Common myeloid progenitor, CD34-positive (primary cell): ENCODE results near the gene TMC3.
A peak's percentile ranks its signal among the peaks of the same experiment; 100 is the strongest.

ENCODE experiments used
- CTCF ChIA-PET: fragments of 350-600 bp; sonication (Branson Sonifier 250); formaldehyde crosslinking; loops from one replicate; lab custom pipeline; 2021; ENCODE audit warnings: antibody characterized with exemption; lab: Charles Lee
- POLR2A ChIA-PET: fragments of 350-600 bp; sonication (Branson Sonifier 250); formaldehyde crosslinking; loops from one replicate; lab custom pipeline; 2021; ENCODE audit warnings: antibody characterized with exemption; lab: Charles Lee
- DNase-seq, 3 donors: peaks; one replicate each; pipeline versions ENCODE4 v3.0.0 to v3.0.0-alpha.2; 2013
- H3K27ac ChIP-seq, 2 experiments: 1 replicate in 1 of 2; 2 replicates in 1 of 2; pipeline ENCODE4 v1.7.0; 2013; ENCODE audit warnings: inconsistent platforms in 2 of 2, low read length in 2 of 2, mild to moderate bottlenecking in 2 of 2, low read depth in 1 of 2, moderate library complexity in 1 of 2; ENCODE audit not compliant: severe bottlenecking in 2 of 2, insufficient read depth in 1 of 2, poor library complexity in 1 of 2
- H3K27me3 ChIP-seq, 5 experiments: replicated peaks in 2 of 5; 1 replicate in 3 of 5; 2 replicates in 2 of 5; pipeline versions ENCODE4 v1.6.1 to v1.7.0; 2013; ENCODE audit warnings: low read length in 4 of 5, mild to moderate bottlenecking in 2 of 5, moderate library complexity in 2 of 5, inconsistent platforms in 1 of 5; ENCODE audit not compliant: insufficient read depth in 5 of 5, control insufficient read depth in 4 of 5
- H3K36me3 ChIP-seq, 4 experiments: 1 replicate in 2 of 4; 2 replicates in 2 of 4; pipeline versions ENCODE4 v1.6.1 to v1.7.0; 2013; ENCODE audit warnings: low read length in 3 of 4, control low read depth in 1 of 4, mild to moderate bottlenecking in 1 of 4; ENCODE audit not compliant: control insufficient read depth in 4 of 4, insufficient read depth in 4 of 4
- H3K4me1 ChIP-seq, 4 experiments: 1 replicate in 3 of 4; 2 replicates in 1 of 4; pipeline versions ENCODE4 v1.6.1 to v1.7.1; 2013; ENCODE audit warnings: low read length in 3 of 4, mild to moderate bottlenecking in 3 of 4, control low read depth in 1 of 4, inconsistent platforms in 1 of 4, moderate library complexity in 1 of 4; ENCODE audit not compliant: control insufficient read depth in 4 of 4, insufficient read depth in 4 of 4; ENCODE audit errors: control extremely low read depth in 1 of 4
- H3K4me3 ChIP-seq, 7 experiments: 1 replicate in 4 of 7; 2 replicates in 3 of 7; pipeline versions ENCODE4 v1.5.1 to v1.7.0; 2013; ENCODE audit warnings: mild to moderate bottlenecking in 7 of 7, low read length in 6 of 7, moderate library complexity in 6 of 7, inconsistent platforms in 2 of 7, low read depth in 2 of 7, control low read depth in 1 of 7; ENCODE audit not compliant: insufficient read depth in 4 of 7, control insufficient read depth in 1 of 7; ENCODE audit errors: extremely low read depth in 1 of 7
- H3K9me3 ChIP-seq, 5 experiments: 1 replicate in 4 of 5; 2 replicates in 1 of 5; pipeline versions ENCODE4 v1.6.1 to v1.7.1; 2013; ENCODE audit warnings: low read length in 4 of 5, mild to moderate bottlenecking in 2 of 5, inconsistent platforms in 1 of 5, low read depth in 1 of 5, moderate library complexity in 1 of 5; ENCODE audit not compliant: control insufficient read depth in 4 of 5, insufficient read depth in 2 of 5; ENCODE audit errors: control extremely low read depth in 1 of 5
- WGBS: methylation state at CpG from one replicate; pipeline ENCODE4 v1.1.5; 2013; ENCODE audit not compliant: insufficient coverage; 5-methylcytosine and 5-hydroxymethylcytosine counted together

TMC3 gene

GRCh38 chr15:81313686-81314085 lies 60.3 kb downstream of the TMC3 start:
- Histone ChIP-seq H3K4me3 (no peak overlapping the region), H3K27me3 (no peaks in the 10 kb centered on the region), H3K36me3 (peaks cover 9 to 61% (median 48%) of the 10 kb centered on the region in 4 experiments), H3K9me3 (no peaks in the 10 kb centered on the region), H3K27ac (peak overlapping the region; percentile 22 to 63), H3K4me1 (peaks cover 20 to 32% (median 27%) of the 10 kb centered on the region in 4 experiments)
- whole genome bisulfite sequencing: 90% methylated on average over 1 of the region's 5 CpGs
- DNase-seq: no peak
- CTCF ChIA-PET: interaction anchor here (0.9 kb wide), 1 partner anchor 13 kb away, joined by 3 read pairs; no protein-coding TSS in a partner anchor
- POLR2A ChIA-PET: no interaction called here

GRCh38 chr15:81312790-81313543 lies 61.0 kb downstream of the TMC3 start:
- Histone ChIP-seq H3K27me3 (no peaks in the 10 kb centered on the region), H3K36me3 (peaks cover 9 to 62% (median 52%) of the 10 kb centered on the region in 4 experiments), H3K27ac (peak overlapping the region; percentile 22 to 63), H3K9me3 (no peaks in the 10 kb centered on the region), H3K4me1 (peaks cover 20 to 32% (median 27%) of the 10 kb centered on the region in 4 experiments), H3K4me3 (no peak overlapping the region)
- ChIA-PET POLR2A (no interaction called here), CTCF (no interaction called here)
- 96% methylated on average over 22 of the region's 22 CpGs for WGBS
- DNase-seq: no peak

GRCh38 chr15:81311752-81312464 lies 62.1 kb downstream of the TMC3 start:
- H3K27ac ChIP-seq: peak overlapping the region; percentile 9 to 63
- ChIA-PET CTCF (interaction anchor here (1.1 to 1.7 kb wide), 8 partner anchors 11 to 45 kb away, joined by 3 to 8 read pairs (median 4); partner anchors contain the start of gene STARD5), POLR2A (interaction anchor here (1.0 to 1.2 kb wide), 2 partner anchors 12 to 13 kb away, joined by 3 to 5 read pairs; partner anchors contain the start of gene STARD5)
- no peaks in the 10 kb centered on the region for H3K27me3 ChIP-seq
- WGBS: 22% methylated on average over 8 of the region's 10 CpGs
- peak overlapping the region in 2 of 7 experiments; percentile 19 to 39 for H3K4me3 ChIP-seq
- peaks cover 20 to 32% (median 27%) of the 10 kb centered on the region in 4 experiments for H3K4me1 ChIP-seq
- DNase-seq: peak; percentile 76 to 97 (median 96)
- no peaks in the 10 kb centered on the region for H3K9me3 ChIP-seq
- H3K36me3 ChIP-seq: peaks cover 13 to 64% (median 50%) of the 10 kb centered on the region in 4 experiments

DNA sequence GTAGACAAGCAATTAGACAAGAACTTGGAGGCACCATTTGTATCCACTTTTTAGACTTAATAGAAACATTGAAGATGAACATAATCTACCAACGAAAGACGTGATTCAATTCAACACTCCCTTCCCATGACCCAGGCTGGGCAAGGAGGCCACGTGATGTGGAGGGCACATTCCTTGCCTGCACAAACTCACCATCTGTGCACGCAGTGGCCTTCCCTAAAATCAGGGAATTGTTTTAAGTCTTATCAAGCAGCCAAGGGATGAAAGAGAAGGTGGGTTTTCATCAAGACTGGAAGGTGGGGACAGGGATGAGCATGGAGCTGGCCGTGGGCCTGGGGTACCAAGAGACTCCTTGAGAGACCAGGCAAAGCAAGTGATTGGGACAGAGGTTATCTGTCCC lies 63.5 kb downstream of the TMC3 start:
- WGBS: 100% methylated on average over 5 of the region's 5 CpGs
- peak overlapping the region in 1 of 2 experiments; percentile 18 for H3K27ac ChIP-seq
- peaks cover 20 to 34% (median 29%) of the 10 kb centered on the region in 4 experiments for H3K4me1 ChIP-seq
- ChIA-PET CTCF (interaction anchor here (0.9 to 3.3 kb wide), 8 partner anchors 10 to 91 kb away, joined by 3 to 12 read pairs (median 4); no protein-coding TSS in a partner anchor), POLR2A (no interaction called here)
- H3K36me3 ChIP-seq: peaks cover 23 to 72% (median 60%) of the 10 kb centered on the region in 4 experiments
- DNase-seq: no peak
- no peak overlapping the region for H3K4me3 ChIP-seq
- no peaks in the 10 kb centered on the region for H3K9me3 ChIP-seq
- H3K27me3 ChIP-seq: no peaks in the 10 kb centered on the region

DNA sequence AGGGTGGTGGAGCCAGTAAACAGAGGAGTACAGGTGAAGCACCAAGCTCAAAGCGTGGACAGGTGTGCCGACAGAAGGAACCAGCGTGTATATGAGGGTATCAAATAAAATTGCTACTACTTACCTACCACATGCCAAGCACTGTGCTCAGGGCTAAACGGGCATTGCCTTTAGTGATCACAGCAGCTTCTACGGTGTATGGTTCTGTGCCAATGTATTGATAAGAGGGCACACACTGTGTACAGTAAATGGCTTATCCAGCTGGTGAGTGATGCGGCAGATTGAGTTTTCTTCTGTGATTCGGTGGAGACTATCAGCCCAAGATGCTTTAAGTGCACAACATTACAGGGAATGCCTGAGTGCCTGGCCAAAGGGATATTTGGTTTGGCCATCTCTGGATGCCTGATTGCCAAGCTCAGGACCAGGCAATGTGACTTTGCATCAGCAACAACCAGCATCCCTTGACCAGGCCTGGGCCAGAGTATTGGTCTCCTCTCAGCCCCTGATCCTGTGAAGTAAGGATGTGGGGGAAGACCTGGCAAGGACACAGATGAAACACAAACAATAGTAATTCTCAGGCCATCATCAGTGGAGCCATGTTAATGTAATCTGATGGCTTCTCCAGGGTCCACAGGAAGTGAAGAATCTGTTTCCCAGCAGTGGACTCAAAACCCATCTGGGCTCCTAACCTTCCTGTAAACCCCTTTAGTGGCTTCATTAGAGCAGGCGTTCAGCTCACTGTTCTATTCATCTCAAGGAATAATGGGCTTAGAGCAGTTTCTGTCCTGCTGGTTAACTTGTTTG lies 64.2 kb downstream of the TMC3 start:
- Histone ChIP-seq H3K27ac (no peak overlapping the region), H3K4me3 (no peak overlapping the region), H3K9me3 (no peaks in the 10 kb centered on the region), H3K36me3 (peaks cover 27 to 73% (median 60%) of the 10 kb centered on the region in 4 experiments), H3K4me1 (peaks cover 20 to 36% (median 30%) of the 10 kb centered on the region in 4 experiments), H3K27me3 (no peaks in the 10 kb centered on the region)
- ChIA-PET POLR2A (no interaction called here), CTCF (interaction anchor here (1.1 to 3.3 kb wide), 4 partner anchors 9 to 34 kb away, joined by 3 to 12 read pairs (median 5); no protein-coding TSS in a partner anchor)
- 94% methylated on average over 5 of the region's 8 CpGs for WGBS
- no peak for DNase-seq

DNA sequence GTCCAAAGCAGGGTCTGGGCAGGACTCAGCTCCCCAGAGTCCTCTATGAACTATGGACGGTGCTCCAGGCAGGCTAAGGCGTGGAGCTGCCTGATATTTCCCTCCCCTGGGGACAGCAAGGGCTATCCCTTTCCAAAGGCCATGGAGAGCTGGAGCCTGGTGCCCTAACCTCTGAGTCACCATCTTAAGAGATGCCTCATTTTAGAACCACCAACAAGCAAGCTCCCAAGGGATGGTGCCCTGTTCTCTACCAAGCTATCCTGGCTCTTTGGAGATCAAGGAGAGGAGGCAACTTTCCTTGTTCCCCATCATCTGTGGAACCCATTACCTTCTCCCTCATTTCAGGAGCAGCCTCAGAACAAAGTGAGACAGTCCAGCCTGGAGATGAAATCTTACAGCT lies 65.8 kb downstream of the TMC3 start:
- no peaks in the 10 kb centered on the region for H3K27me3 ChIP-seq
- no peak for DNase-seq
- CTCF ChIA-PET: interaction anchor here (0.7 to 3.3 kb wide), 11 partner anchors 10 to 92 kb away, joined by 3 to 12 read pairs (median 4); partner anchors contain the start of gene STARD5
- POLR2A ChIA-PET: interaction anchor here (1.6 kb wide), 1 partner anchor 14 kb away, joined by 5 read pairs; no protein-coding TSS in a partner anchor
- no peak overlapping the region for H3K27ac ChIP-seq
- peaks cover 24 to 49% (median 45%) of the 10 kb centered on the region in 4 experiments for H3K4me1 ChIP-seq
- H3K9me3 ChIP-seq: no peaks in the 10 kb centered on the region
- no peak overlapping the region for H3K4me3 ChIP-seq
- H3K36me3 ChIP-seq: peaks cover 28 to 79% (median 70%) of the 10 kb centered on the region in 4 experiments
- WGBS: no CpG with 5 or more reads among the region's 2 CpGs
